ENCODE measurements around the gene RAG1. TPM values are rescaled to one million over a fixed set of nuclear protein-coding genes. Genes with fewer than 3 reads are reported as not detected.

The RAG1 gene
- total RNA-seq, 1 donor, result 0.45 TPM

DNA sequence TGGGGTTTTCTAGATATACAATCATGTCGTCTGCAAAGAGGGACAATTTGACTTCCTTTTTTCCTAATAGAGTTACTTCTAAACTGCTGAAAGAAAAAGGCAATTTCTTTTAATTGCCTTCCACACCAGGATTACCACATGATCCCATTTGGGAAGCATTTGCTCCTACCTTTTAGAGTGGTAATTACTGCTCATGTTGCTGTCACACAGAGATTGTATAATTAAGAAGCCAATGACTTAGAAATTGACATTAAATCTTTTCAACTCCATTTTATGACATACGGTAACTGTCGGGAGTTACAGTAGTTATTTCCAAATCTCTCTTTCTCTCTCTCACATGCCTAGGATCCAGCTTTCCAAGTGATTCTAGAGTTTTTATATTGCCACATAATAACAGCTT, 48.0 kb downstream of the RAG1 start:
- TF ChIP-seq, protein P1, sequence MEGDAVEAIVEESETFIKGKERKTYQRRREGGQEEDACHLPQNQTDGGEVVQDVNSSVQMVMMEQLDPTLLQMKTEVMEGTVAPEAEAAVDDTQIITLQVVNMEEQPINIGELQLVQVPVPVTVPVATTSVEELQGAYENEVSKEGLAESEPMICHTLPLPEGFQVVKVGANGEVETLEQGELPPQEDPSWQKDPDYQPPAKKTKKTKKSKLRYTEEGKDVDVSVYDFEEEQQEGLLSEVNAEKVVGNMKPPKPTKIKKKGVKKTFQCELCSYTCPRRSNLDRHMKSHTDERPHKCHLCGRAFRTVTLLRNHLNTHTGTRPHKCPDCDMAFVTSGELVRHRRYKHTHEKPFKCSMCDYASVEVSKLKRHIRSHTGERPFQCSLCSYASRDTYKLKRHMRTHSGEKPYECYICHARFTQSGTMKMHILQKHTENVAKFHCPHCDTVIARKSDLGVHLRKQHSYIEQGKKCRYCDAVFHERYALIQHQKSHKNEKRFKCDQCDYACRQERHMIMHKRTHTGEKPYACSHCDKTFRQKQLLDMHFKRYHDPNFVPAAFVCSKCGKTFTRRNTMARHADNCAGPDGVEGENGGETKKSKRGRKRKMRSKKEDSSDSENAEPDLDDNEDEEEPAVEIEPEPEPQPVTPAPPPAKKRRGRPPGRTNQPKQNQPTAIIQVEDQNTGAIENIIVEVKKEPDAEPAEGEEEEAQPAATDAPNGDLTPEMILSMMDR (IDR thresholded peaks at IDR 0.05; ENCODE audit: insufficient read depth, low read length), result no peak
- no peak for DNase-seq (ENCODE audit: low read depth)
- H3K4me3 ChIP-seq (ENCODE audit: low read depth, low read length), result no peak overlapping the region

- no peak for DNase-seq (ENCODE audit: low read depth)
- H3K4me3 ChIP-seq (ENCODE audit: low read depth, low read length), result no peak overlapping the region
- TF ChIP-seq, protein P1 (IDR thresholded peaks at IDR 0.05; ENCODE audit: insufficient read depth, low read length), result no peak
Measured at GRCh38 chr11:36617543-36618362, 49.9 kb downstream of the RAG1 start.

DNA sequence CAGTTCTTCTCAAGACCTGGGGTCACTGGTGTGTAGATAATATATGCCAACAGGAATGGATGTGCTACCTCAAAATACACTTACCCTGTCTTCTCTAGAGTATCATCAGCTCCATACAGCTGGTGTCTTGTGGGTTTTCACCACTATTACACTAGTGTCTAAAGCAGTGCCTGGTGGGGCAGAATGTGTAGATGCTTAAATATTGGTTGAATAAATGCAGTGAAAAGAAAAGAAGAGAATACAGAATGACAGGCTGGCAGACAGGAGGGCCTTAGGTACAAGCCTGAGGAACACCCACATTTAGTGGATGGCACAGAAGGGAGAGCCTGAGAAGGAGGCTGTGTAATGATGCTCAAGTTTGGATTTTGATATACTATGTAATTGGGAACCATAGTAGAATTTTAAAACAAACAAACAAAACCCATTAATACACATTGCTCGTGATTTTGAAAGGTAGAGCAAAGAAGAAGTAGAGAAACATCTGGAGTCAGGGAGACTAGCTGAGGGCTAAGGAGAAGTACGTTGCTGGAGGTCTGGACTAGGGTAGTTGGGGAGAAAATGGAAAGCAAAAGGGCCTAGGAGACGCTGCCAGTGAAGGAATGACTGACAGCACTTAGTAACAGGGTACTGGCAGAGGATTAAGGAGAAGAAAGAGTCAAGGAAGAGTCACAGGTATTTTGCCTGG, 50.7 kb downstream of the RAG1 start:
- DNase-seq (ENCODE audit: low read depth), result no peak
- TF ChIP-seq, protein P1 (IDR thresholded peaks at IDR 0.05; ENCODE audit: insufficient read depth, low read length), result no peak

GRCh38 chr11:36619502-36619901, 51.7 kb downstream of the RAG1 start:
- no peak overlapping the region for H3K4me3 ChIP-seq (ENCODE audit: low read depth, low read length)
- TF ChIP-seq, protein P1 (IDR thresholded peaks at IDR 0.05; ENCODE audit: insufficient read depth, low read length), result no peak
- DNase-seq (ENCODE audit: low read depth), result peak; percentile 11

More for the DNA sequence above, 50.7 kb downstream of the RAG1 start:
- no peak overlapping the region for H3K4me3 ChIP-seq (ENCODE audit: low read depth, low read length)

GRCh38 chr11:36620246-36620645, 52.4 kb downstream of the RAG1 start:
- no peak overlapping the region for H3K4me3 ChIP-seq (ENCODE audit: low read depth, low read length)
- TF ChIP-seq, protein P1 (IDR thresholded peaks at IDR 0.05; ENCODE audit: insufficient read depth, low read length), result no peak
- DNase-seq (ENCODE audit: low read depth), result no peak

- H3K4me3 ChIP-seq (ENCODE audit: low read depth, low read length), result no peak overlapping the region
- TF ChIP-seq, protein P1 (IDR thresholded peaks at IDR 0.05; ENCODE audit: insufficient read depth, low read length), result peak; percentile 55
- DNase-seq (ENCODE audit: low read depth), result peak; percentile 41
Measured at GRCh38 chr11:36622431-36623136, 54.8 kb downstream of the RAG1 start.
